A673 (cell line): ENCODE results near the gene SIAH2.

Experiments
- CTCF ChIP-seq: fragments of 300-800, 200-600 bp; sonication (generic); conservative IDR thresholded peaks from 2 replicates; pipeline ENCODE4 v1.5.1; 2017; ENCODE audit warnings: low read depth, mild to moderate bottlenecking, antibody characterized with exemption, low read length, moderate library complexity, mixed read lengths
- EZH2 ChIP-seq: fragments of 200-600 bp; sonication (generic); IDR thresholded peaks from 2 replicates; pipeline ENCODE4 v1.6.1; 2017; ENCODE audit warnings: borderline replicate concordance, low read depth, mild to moderate bottlenecking, mixed read lengths, antibody characterized with exemption, low read length; ENCODE audit not compliant: poor library complexity, severe bottlenecking

GRCh38 chr3:150757768-150758167 is 5.2 kb downstream of the SIAH2 start:
- TF ChIP-seq CTCF (no peak), EZH2 (no peak)
